ENCODE measurements around the gene IFIT1.
"Not testable (repeated sequence)": the region's sequence is repeated elsewhere in the genome, so short reads cannot be mapped to it uniquely, and the experiment has no call there.

The IFIT1 gene

GRCh38 chr10:89368129-89368528 lies 24.3 kb upstream of the IFIT1 start:
- no peak for DNase-seq

- peak; percentile 39 for DNase-seq
Measured at GRCh38 chr10:89369156-89370105, 23.0 kb upstream of the IFIT1 start.

- DNase-seq = no peak
Measured at GRCh38 chr10:89371079-89371478, 21.3 kb upstream of the IFIT1 start.

GRCh38 chr10:89371987-89372386 lies 20.4 kb upstream of the IFIT1 start:
- no peak for DNase-seq

GRCh38 chr10:89373916-89374711 lies 18.3 kb upstream of the IFIT1 start:
- no peak for DNase-seq

GRCh38 chr10:89374713-89375141 lies 17.7 kb upstream of the IFIT1 start:
- no peak for DNase-seq

- DNase-seq = no peak
Measured at GRCh38 chr10:89377705-89378637, 14.5 kb upstream of the IFIT1 start, which contains the start of gene IFIT1B. TSS of gene IFIT1B (plus strand) at chr10:89378056. CDS start at chr10:89378136, 80 bp downstream.

GRCh38 chr10:89379103-89379502 lies 13.3 kb upstream of the IFIT1 start:
- no peak for DNase-seq

- no peak for DNase-seq
Measured at GRCh38 chr10:89382757-89383156, 9.7 kb upstream of the IFIT1 start.

GRCh38 chr10:89384474-89385340 lies 7.7 kb upstream of the IFIT1 start:
- DNase-seq = no peak

GRCh38 chr10:89388806-89389205 lies 3.6 kb upstream of the IFIT1 start:
- DNase-seq = no peak

GRCh38 chr10:89389254-89389653 lies 3.2 kb upstream of the IFIT1 start:
- DNase-seq = peak; percentile 31

GRCh38 chr10:89390476-89391225 lies 1.8 kb upstream of the IFIT1 start:
- DNase-seq = no peak

GRCh38 chr10:89391226-89391576 lies 1.2 kb upstream of the IFIT1 start:
- DNase-seq = not testable (repeated sequence)

- DNase-seq = no peak
Measured at GRCh38 chr10:89392974-89393373, 551 bp downstream of the IFIT1 start.

GRCh38 chr10:89393898-89394297 lies 1.5 kb downstream of the IFIT1 start:
- DNase-seq = no peak

GRCh38 chr10:89395141-89395540 lies 2.7 kb downstream of the IFIT1 start:
- no peak for DNase-seq

GRCh38 chr10:89398003-89398749 lies 5.8 kb downstream of the IFIT1 start:
- no peak for DNase-seq

- no peak for DNase-seq
Measured at GRCh38 chr10:89399956-89400355, 7.5 kb downstream of the IFIT1 start.

- DNase-seq = no peak
Measured at GRCh38 chr10:89403043-89403442, 10.6 kb downstream of the IFIT1 start.

Data from CD4-positive, alpha-beta T cell treated with Interleukin-12 subunit alpha and Interleukin-12 subunit beta, for 1 hour (primary cell).